ENCODE results near the gene NIPBL. TPM values are rescaled to one million over a fixed set of nuclear protein-coding genes. Genes with fewer than 3 reads are reported as not detected.
A peak's percentile ranks its signal among the peaks of the same experiment; 100 is the strongest.

The NIPBL gene
- total RNA-seq, 1 experiment from 2014 or later: 124 TPM

GRCh38 chr5:36949593-36949992, 73.0 kb downstream of the NIPBL start:
- H3K79me2 ChIP-seq (ENCODE audit: low read depth): peaks cover 98% of the 10 kb centered on the region
- intact Hi-C loops (cut with micrococcal nuclease; ENCODE audit: unreplicated experiment): no loop called here
- TF ChIP-seq CTCF (conservative IDR thresholded peaks at IDR 0.05) (no peak), EZH2 (IDR thresholded peaks at IDR 0.05; ENCODE audit: low read depth) (no peak)
- 0 out of 2 replicates have a peak, but pooled peaks cover 4% of the 10 kb centered on the region for H3K36me3 ChIP-seq (ENCODE audit: low read depth)
- no peaks in the 10 kb centered on the region for H3K27me3 ChIP-seq (ENCODE audit: insufficient read depth, low read depth)
- no peak overlapping the region for H3K4me3 ChIP-seq
- no TSS peak for BruUV-seq (replicated peaks)
- H4K20me1 ChIP-seq (ENCODE audit: insufficient read depth): peaks cover 61% of the 10 kb centered on the region
- no peaks in the 10 kb centered on the region for H3K9me3 ChIP-seq (ENCODE audit: insufficient read depth, low read depth)
- H3K9me2 ChIP-seq (ENCODE audit: insufficient read depth): no peaks in the 10 kb centered on the region
- no peak overlapping the region for H3K4me2 ChIP-seq
- H3K4me1 ChIP-seq (replicated peaks; ENCODE audit: insufficient read depth): peaks cover 23% of the 10 kb centered on the region
- H2AFZ ChIP-seq: no peak overlapping the region
- DNase-seq: no peak
- POLR2A ChIA-PET (ENCODE audit: unreplicated experiment): no interaction called here
- CTCF ChIA-PET: no interaction called here
- no peak overlapping the region for H3K27ac ChIP-seq
- H3F3A ChIP-seq (ENCODE audit: insufficient read depth, low read depth): peaks cover 19% of the 10 kb centered on the region

GRCh38 chr5:36950586-36951457, 74.3 kb downstream of the NIPBL start:
- BruUV-seq (replicated peaks): no TSS peak
- peaks cover 96% of the 10 kb centered on the region for H3K79me2 ChIP-seq (ENCODE audit: low read depth)
- H3F3A ChIP-seq (ENCODE audit: insufficient read depth, low read depth): peaks cover 13% of the 10 kb centered on the region; the same call in 1 of the 2 replicates
- H3K36me3 ChIP-seq (ENCODE audit: low read depth): 0 out of 2 replicates have a peak, but pooled peaks cover 13% of the 10 kb centered on the region
- H3K4me1 ChIP-seq (replicated peaks; ENCODE audit: insufficient read depth): peaks cover 23% of the 10 kb centered on the region
- peaks cover 50% of the 10 kb centered on the region for H4K20me1 ChIP-seq (ENCODE audit: insufficient read depth)
- H3K27me3 ChIP-seq (ENCODE audit: insufficient read depth, low read depth): no peaks in the 10 kb centered on the region
- H3K9me3 ChIP-seq (ENCODE audit: insufficient read depth, low read depth): no peaks in the 10 kb centered on the region
- intact Hi-C loops (cut with micrococcal nuclease; ENCODE audit: unreplicated experiment): no loop called here
- H3K9me2 ChIP-seq (ENCODE audit: insufficient read depth): no peaks in the 10 kb centered on the region
- peak overlapping the region; percentile 34 for H3K27ac ChIP-seq
- no peak overlapping the region for H2AFZ ChIP-seq
- no peak for TF ChIP-seq CTCF (conservative IDR thresholded peaks at IDR 0.05)
- TF ChIP-seq EZH2 (IDR thresholded peaks at IDR 0.05; ENCODE audit: low read depth): no peak
- H3K4me2 ChIP-seq: peak overlapping the region; percentile 14
- POLR2A ChIA-PET (ENCODE audit: unreplicated experiment): no interaction called here
- no peak overlapping the region for H3K4me3 ChIP-seq
- CTCF ChIA-PET: interaction anchor here (0.6 kb wide), 1 partner anchor 33 kb away, joined by 3 read pairs; no protein-coding TSS in a partner anchor
- DNase-seq: peak in 1 of 2 experiments; percentile 65

- no peak overlapping the region for H3K27ac ChIP-seq
- no peak overlapping the region for H3K4me3 ChIP-seq
- H3K36me3 ChIP-seq (ENCODE audit: low read depth): 0 out of 2 replicates have a peak, but pooled peaks cover 13% of the 10 kb centered on the region
- no peak for TF ChIP-seq CTCF (conservative IDR thresholded peaks at IDR 0.05)
- no peak for TF ChIP-seq EZH2 (IDR thresholded peaks at IDR 0.05; ENCODE audit: low read depth)
- no peak overlapping the region for H2AFZ ChIP-seq
- ChIA-PET CTCF (interaction anchor here (1.4 kb wide), 1 partner anchor 77 kb away, joined by 3 read pairs; no protein-coding TSS in a partner anchor), POLR2A (ENCODE audit: unreplicated experiment) (no interaction called here)
- H3K9me3 ChIP-seq (ENCODE audit: insufficient read depth, low read depth): no peaks in the 10 kb centered on the region
- H3K4me2 ChIP-seq: no peak overlapping the region
- DNase-seq: no peak
- peaks cover 13% of the 10 kb centered on the region; the same call in 1 of the 2 replicates for H3F3A ChIP-seq (ENCODE audit: insufficient read depth, low read depth)
- H3K4me1 ChIP-seq (replicated peaks; ENCODE audit: insufficient read depth): peaks cover 23% of the 10 kb centered on the region
- H3K79me2 ChIP-seq (ENCODE audit: low read depth): peaks cover 79% of the 10 kb centered on the region
- no peaks in the 10 kb centered on the region for H3K27me3 ChIP-seq (ENCODE audit: insufficient read depth, low read depth)
- intact Hi-C loops (cut with micrococcal nuclease; ENCODE audit: unreplicated experiment): no loop called here
- H3K9me2 ChIP-seq (ENCODE audit: insufficient read depth): no peaks in the 10 kb centered on the region
- peaks cover 40% of the 10 kb centered on the region for H4K20me1 ChIP-seq (ENCODE audit: insufficient read depth)
- no TSS peak for BruUV-seq (replicated peaks)
These were observed 76.5 kb downstream of the NIPBL start for GRCh38 chr5:36953043-36953442.
